Diencephalon (tissue), 1 donor: ENCODE data around the gene CSRP1. TPM values are rescaled to one million over a fixed set of nuclear protein-coding genes. Genes with fewer than 3 reads are reported as not detected.

Experiments
- total RNA-seq: library from RNA; depleted of rRNA; stranded (reverse); fragments of >200 nt; gene quantifications from one replicate; pipeline ENCODE4 v1.2.3, GENCODE V29; 2014

CSRP1 gene
- 32.1 TPM for total RNA-seq

DNA sequence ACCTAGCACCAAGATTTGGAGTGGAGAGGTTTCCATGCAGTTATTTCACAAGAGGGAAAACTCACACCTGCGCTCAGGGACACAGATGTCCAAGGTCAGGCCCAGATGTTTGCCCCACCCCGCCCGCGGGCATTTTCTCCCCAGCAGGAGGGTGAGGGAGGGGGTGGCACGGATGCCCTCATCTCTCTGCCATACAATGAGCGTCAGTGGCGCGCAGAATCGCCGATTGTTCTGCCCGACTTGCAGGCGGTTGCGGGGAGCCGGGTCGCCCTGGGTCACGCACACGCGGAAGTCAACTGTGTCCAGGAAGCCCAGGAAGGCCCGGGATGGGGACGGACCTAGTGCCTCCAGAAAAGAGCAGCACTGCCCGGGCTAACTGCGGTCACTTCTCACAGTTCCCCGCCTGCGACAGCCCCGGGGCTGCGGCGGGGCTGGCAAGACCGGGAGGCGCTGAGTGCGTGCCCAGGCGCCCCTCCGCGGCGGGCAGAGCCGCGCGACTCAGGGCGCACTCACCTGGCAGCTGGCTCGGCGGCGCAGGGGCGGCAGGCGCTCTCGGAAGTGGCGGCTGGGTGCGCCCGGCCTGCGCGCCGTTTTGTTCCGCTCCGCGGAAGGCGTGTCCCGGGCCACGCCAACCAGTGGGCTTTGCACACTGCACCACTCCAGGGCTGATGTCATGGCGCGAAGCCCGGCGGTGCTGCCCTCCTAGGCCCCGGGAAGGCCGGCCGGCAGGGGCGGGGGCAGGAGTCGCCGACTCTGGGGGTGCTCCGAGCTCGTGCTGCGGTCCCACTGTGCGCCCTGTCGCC, at the start of gene CSRP1:
Gene CSRP1 (minus strand): TSS at position 567 of the 803 bp plus-strand sequence. CDS start 10,820 bp downstream, outside the sequence.

GRCh38 chr1:201538612-201539551, 32.0 kb upstream of the CSRP1 start, which contains the start of gene NAV1:
TSS of gene NAV1 (plus strand) at chr1:201539127. CDS start at chr1:201622885, 83,758 bp downstream.

GRCh38 chr1:201468844-201469644, 37.9 kb downstream of the CSRP1 start, which contains the start of gene PHLDA3:
TSS of gene PHLDA3 (minus strand) at chr1:201469188. CDS start at chr1:201468786, 402 bp downstream.

Other genes starting within 250 kb of the CSRP1 start
- gene PKP1, start 223.6 kb downstream of the CSRP1 start, total RNA-seq: 0.92 TPM
- not detected for gene TNNT2, start 129.4 kb downstream of the CSRP1 start, total RNA-seq
- gene LAD1, start 107.8 kb downstream of the CSRP1 start, total RNA-seq: 0.23 TPM
- 0.69 TPM for gene TNNI1, start 85.4 kb downstream of the CSRP1 start, total RNA-seq
- gene PHLDA3, start 37.9 kb downstream of the CSRP1 start, total RNA-seq: 12.9 TPM
- 71.0 TPM for gene NAV1, start 32.0 kb upstream of the CSRP1 start, total RNA-seq